Measurements from ENCODE around the gene XRN2.

XRN2 gene

DNA sequence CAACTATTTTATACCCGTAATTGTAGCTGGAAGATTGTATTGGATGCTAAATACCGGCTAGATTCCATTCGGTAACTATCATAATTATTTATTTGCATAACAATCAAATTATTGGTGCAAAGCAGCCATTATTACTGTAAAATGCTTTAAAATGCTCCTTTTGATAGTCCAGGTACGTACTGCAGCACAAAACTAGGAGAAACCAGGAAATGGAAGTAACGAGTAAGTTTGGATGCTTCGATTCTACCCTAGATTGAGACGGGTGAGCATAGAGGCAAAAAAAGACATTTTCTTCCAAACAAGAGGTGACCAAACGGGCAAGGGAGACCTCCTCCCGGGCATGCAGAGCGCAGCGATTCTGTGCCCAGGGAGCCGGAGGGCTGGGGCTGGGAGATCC lies 469 bp upstream of the XRN2 start:
- Mint-ChIP-seq H3K36me3 (ENCODE audit: low read depth) (peaks cover 6% of the 10 kb centered on the region), H3K27me3 (ENCODE audit: low read depth) (no peaks in the 10 kb centered on the region), H3K4me3 (peak overlapping the region; percentile 86 to 94 (median 93)), H3K4me1 (peaks cover 17% of the 10 kb centered on the region), H3K27ac (peak overlapping the region; percentile 90 to 99 (median 98)), H3K9me3 (no peaks in the 10 kb centered on the region)
- TF ChIP-seq, protein P1, sequence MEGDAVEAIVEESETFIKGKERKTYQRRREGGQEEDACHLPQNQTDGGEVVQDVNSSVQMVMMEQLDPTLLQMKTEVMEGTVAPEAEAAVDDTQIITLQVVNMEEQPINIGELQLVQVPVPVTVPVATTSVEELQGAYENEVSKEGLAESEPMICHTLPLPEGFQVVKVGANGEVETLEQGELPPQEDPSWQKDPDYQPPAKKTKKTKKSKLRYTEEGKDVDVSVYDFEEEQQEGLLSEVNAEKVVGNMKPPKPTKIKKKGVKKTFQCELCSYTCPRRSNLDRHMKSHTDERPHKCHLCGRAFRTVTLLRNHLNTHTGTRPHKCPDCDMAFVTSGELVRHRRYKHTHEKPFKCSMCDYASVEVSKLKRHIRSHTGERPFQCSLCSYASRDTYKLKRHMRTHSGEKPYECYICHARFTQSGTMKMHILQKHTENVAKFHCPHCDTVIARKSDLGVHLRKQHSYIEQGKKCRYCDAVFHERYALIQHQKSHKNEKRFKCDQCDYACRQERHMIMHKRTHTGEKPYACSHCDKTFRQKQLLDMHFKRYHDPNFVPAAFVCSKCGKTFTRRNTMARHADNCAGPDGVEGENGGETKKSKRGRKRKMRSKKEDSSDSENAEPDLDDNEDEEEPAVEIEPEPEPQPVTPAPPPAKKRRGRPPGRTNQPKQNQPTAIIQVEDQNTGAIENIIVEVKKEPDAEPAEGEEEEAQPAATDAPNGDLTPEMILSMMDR (IDR thresholded peaks at IDR 0.05; ENCODE audit: unreplicated experiment in 3 of 3): no peak

DNA sequence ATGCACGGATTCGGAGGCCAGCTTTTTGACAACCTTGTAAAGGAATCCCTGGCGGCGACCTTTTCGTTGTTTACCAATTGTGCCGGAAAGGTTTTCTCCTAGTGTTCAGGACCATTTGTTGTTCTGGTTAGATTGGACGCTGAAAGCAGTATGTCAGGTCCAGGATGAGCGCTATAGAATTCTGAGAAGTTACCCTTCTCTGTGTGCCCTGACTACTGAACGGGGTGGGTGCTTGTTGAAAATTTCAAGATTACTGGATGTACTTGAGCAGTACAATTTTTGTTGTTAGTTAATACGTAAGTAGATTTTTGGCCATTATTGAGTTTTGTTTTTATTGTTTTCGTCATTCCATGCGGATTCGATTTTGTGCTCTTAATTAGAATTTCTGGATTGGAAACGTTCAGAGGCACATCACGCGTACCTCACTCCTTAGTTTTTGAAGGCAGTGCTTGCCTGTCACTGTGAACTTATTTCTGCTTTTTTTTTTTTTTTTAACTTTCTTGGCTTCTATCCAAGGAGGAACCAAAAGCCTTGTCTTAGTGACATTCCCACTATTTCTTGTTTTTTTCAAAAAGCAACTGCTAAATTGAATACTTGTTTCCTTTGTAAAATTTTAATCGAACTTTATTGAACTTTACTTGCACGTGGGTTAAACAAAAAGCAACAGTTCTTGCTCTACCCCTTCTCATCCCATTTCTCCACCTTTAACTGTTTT lies 898 bp downstream of the XRN2 start:
- H3K36me3 Mint-ChIP-seq (ENCODE audit: low read depth): peaks cover 17% of the 10 kb centered on the region
- H3K27me3 Mint-ChIP-seq (ENCODE audit: low read depth): no peaks in the 10 kb centered on the region
- H3K4me1 Mint-ChIP-seq: peaks cover 26% of the 10 kb centered on the region
- peak overlapping the region; percentile 86 to 94 (median 93) for H3K4me3 Mint-ChIP-seq
- H3K9me3 Mint-ChIP-seq: no peaks in the 10 kb centered on the region
- peak overlapping the region; percentile 90 to 99 (median 98) for H3K27ac Mint-ChIP-seq
- TF ChIP-seq, protein P1 (IDR thresholded peaks at IDR 0.05; ENCODE audit: unreplicated experiment in 3 of 3): no peak

DNA sequence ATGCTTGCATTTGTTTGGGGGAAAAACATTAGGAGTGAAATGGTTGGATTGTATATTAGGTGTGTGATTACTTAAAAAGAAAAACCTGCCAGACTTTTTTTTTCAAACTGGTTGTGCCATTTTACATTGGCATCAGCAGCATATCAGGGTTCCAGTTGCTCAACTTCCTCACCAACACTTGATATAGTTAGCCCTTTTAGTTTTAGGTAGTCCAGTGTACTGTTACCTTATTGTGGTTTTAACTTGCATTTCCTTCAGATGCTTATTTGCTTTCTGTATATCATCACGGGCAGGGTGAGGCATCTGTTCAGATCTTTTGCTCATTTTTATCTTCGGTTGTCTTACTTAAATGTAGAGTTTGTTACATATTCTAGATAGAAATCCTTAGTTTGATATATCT lies 5.2 kb downstream of the XRN2 start:
- H3K27ac Mint-ChIP-seq: no peak overlapping the region
- peak overlapping the region; percentile 56 to 77 (median 67) for H3K4me3 Mint-ChIP-seq
- H3K27me3 Mint-ChIP-seq (ENCODE audit: low read depth): no peaks in the 10 kb centered on the region
- H3K36me3 Mint-ChIP-seq (ENCODE audit: low read depth): peaks cover 43% of the 10 kb centered on the region
- peaks cover 38% of the 10 kb centered on the region for H3K4me1 Mint-ChIP-seq
- no peaks in the 10 kb centered on the region for H3K9me3 Mint-ChIP-seq
- TF ChIP-seq, protein P1 (IDR thresholded peaks at IDR 0.05; ENCODE audit: unreplicated experiment in 3 of 3): no peak

DNA sequence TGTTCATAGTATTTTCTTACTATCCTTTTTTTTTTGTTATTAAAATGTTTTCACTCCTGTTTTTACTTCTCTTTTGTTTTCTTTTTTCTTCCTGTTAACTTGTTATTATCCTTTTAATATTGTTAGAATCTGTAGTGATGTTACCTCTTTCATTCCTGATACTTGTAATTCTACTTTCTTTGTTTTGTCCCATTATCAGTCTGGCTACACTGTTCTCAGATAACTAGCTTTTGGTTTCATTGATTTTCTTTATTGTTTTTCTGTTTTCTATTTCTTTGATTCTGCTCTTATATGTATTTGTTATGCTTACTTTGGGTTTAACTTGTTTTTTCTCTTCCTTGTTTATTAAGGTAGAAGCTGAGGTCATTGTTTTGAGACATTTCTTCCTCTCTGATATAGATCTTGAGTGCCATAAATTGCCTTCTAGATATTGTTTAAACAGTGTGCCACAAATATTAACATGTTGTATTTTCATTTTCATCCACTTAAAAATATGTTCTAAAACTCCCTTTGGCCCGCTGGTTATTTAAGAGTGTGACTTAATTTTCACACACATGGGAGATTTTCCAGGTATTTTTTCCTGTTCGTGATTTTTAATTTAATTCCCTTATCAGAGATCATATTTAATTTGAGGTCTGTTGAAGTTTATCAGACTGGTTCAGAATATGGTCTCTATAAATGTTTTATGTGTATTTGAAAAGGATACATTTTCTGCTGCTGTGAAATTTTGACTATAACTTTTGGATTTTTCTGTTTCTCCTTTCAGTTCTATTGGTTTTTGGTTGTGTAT lies 6.7 kb downstream of the XRN2 start:
- peaks cover 45% of the 10 kb centered on the region for H3K36me3 Mint-ChIP-seq (ENCODE audit: low read depth)
- H3K4me3 Mint-ChIP-seq: peak overlapping the region; percentile 60 to 70 (median 60)
- TF ChIP-seq, protein P1 (IDR thresholded peaks at IDR 0.05; ENCODE audit: unreplicated experiment in 3 of 3): no peak
- H3K9me3 Mint-ChIP-seq: no peaks in the 10 kb centered on the region
- H3K4me1 Mint-ChIP-seq: peaks cover 31% of the 10 kb centered on the region
- H3K27ac Mint-ChIP-seq: peak overlapping the region in 1 of 3 experiments; percentile 12
- no peaks in the 10 kb centered on the region for H3K27me3 Mint-ChIP-seq (ENCODE audit: low read depth)

DNA sequence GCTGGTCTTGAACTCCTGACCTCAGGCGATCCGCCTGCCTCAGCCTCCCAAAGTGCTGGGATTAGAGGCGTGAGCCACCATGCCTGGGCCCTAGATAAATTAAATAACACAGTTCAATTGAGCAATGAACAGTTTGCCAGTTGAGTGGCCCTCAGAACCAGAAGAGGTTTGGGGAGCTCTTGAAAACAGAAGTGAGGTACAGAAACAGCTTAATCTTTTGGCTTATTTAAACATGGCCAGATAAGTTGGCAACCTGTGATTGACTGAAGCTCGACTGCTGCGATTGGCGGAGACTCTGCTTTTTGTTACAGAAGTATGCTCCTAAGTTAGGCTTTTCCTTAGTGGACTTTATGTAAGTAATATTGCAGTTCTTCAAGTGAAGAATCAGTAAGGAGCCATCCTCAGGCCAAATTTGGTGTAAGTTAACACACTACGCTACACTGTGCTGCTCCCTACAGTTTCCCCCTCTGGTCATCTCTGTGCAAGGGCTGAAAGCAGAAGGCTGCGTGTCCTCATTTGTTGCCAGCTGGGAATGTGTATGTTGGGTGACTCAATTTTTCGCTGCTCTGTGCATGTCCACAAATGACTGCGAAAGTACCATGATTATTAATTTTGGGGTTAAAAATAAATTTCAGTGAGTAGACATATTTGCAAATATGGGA lies 9.8 kb downstream of the XRN2 start:
- H3K4me1 Mint-ChIP-seq: peaks cover 27% of the 10 kb centered on the region
- H3K9me3 Mint-ChIP-seq: peaks cover 12% of the 10 kb centered on the region
- H3K36me3 Mint-ChIP-seq (ENCODE audit: low read depth): peaks cover 56% of the 10 kb centered on the region
- H3K4me3 Mint-ChIP-seq: no peak overlapping the region
- TF ChIP-seq, protein P1 (IDR thresholded peaks at IDR 0.05; ENCODE audit: unreplicated experiment in 3 of 3): no peak
- H3K27ac Mint-ChIP-seq: no peak overlapping the region
- no peaks in the 10 kb centered on the region for H3K27me3 Mint-ChIP-seq (ENCODE audit: low read depth)

Data from nephron (organoid).